ENCODE data around the gene VPS33A.

The VPS33A gene

DNA sequence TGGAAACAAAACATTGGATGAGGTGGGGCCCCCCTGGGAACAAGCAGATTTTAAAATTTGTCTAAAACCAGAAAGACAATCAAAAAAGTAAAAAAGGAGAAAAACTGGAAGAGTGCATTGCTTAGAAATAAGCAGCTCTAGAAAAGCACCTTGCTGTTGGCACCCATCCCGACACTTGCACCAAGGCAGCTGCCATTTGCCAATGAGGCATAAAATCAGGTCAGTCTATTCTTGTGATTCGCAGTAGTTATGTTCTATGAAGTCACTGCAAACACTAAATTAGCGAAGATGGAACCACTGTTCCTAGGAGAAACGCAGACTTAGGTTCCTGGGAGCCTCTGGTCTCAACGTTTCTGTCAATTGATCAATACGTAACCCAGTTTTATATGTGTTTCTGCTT is 16.2 kb downstream of the VPS33A start:
- DNase-seq = no peak

DNA sequence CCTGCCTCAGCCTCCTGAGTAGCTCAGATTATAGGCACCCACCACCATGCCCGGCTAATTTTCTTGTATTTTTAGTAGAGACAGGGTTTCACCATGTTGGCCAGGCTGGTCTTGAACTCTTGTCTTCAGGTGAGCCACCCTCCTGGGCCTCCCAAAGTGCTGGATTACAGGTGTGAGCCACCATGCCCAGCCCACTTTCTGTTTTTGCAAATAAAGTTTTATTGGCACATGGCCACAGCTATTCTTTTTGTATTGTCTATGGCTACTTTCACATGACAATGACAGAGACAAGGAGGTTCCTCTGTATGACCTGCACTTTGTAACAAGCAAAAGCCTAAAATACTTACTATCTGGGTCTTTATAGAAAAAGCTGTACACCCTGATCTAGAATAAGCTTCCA is 20.7 kb downstream of the VPS33A start:
- no peak for DNase-seq

DNA sequence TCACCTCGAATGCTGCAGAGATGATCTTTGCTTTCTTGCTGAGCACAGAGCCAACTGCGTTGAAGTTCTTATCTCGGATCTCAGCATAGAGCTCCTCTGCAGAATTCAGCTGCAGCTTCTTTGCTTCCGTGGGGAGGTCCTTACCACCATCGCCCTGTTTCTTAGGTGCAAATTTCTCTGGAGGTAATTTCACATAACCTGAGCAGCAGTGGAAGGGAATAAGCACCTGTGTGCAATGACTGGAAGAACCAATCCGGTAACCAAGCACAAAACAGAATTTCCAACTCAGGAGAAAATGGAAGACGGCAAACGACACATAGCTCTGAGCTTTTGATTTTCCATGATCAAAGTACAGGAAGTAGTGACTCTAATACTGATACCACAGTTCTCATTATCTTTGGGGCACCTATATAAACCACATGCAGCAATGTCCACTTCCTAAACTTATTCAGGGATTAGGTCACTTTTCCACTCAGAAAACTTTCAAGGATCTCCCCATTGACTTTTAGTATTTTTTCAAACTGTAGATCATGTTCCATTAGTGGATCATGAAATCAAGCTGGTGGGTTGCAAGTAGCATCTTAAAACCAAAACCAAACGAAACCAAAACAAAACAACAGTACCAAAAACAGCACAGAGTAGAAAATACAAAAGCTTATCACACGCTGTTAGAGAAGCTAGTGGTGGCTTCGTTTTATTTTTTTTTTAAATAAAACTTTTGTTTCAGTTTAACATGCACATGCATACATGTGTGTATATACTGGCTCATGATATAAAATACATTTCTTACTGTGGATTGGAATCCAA is 21.5 kb downstream of the VPS33A start:
- no peak for DNase-seq

DNA sequence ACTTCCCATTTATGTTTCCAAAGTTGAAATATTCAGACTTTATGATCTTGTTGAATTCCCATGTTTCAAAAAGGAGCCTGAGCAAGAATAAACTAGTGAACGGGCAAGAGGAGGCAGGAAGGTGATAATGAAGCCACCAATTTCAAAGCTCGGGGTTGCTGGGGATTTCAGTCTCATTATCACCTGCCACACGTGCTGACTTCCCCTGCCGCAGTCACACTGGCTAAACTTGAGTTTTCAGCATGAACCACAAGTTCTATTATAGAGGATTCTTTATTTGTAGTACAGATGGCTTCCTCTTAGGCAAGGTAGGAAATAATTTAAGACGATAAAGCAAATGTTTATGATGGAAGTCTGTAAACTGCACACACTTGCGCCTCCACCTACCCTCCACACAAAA is 22.3 kb downstream of the VPS33A start:
- DNase-seq = no peak

DNA sequence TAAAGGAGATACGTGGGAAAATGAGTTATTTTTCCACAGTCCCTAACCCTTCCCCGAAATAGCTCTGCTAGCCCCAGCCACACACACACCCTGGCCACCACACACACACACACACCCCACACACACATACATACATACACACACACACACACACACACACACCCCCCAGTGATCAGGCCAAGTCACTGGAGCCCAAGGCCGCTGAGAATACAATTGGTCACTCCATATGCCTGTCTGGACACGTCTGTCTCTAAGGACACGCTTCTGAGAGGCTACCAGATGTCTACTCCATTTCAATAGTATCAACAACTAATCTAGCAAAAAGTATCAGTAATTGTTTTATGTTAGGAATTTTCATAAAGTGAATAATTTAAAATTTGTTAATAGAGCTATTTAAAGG is 27.4 kb downstream of the VPS33A start:
- no peak for DNase-seq

DNA sequence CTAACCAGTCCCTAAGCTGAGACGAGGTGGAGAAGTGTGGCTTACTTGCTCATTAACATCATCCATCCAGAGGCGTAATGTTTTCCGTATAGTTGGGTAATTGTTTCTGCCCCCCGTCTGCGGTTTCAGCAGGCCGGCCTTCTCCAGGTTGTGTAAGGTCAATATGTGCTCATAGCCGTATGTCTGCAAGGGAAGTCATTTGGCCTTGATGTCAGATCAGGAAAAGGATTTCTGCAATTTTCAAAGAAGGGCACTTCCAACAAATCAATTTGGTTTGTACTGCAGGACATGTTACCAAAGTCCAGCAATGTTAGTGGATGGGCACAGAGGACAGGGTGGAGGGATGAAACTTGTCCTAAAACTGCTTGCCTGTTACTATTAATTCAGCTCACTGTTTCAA is 30.6 kb downstream of the VPS33A start:
- DNase-seq = no peak

DNA sequence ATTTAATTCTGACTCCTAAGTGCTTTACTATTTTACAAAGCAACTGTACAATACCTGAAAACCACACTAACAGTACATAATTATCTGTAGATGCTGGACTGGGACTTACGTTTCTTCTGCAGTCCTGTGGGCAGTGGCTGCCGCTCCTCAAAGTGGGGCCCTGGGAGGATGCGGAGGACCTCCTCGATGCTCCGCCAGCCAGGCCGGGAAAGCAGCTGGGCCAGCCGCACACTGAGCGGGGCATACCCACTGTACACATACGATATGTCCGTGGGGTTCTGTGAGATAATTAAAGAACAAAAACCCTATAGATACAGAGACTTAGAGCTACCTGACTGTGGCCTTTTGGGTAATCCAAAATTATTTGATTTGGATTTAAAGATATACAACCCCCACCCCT is 33.6 kb downstream of the VPS33A start:
- DNase-seq = no peak

DNA sequence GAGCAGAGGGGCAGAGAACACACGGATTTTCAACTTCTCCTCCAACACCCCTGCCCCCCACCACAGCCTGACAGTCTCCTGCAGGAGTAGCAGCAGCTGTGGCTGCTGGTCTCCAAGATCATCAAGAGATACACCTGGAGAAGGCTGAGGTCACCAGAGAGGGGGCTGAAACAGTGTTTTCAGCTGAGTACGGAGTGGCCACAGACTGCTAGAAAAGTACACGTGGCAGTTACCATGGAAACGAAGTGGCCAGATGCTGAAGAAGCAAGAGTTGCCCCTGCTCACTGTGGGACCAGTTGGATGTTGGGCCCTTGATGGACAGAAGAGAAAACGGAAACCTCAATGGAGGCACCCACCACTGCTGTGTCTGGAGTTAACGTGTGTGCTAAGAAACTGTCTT is 35.5 kb downstream of the VPS33A start:
- DNase-seq = no peak

DNA sequence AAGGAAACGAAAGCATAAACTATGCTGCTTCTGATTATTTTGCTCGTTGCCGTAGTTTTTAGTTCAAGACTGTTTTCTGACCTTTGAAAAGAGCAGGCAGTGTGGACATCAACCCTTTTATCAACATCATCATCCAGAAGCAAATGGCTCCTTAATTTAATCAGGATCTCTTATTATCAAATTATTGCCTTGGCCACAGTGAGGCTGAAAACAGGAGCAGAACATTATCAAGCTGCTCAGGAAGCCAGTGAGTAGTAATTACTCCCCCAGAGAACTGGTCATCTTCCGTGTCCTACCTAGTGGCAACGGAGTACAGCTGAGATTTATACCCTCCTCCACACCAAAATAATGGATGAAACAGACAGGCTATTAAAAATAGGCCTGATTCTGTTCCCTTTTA is 38.2 kb downstream of the VPS33A start:
- no peak for DNase-seq

DNA sequence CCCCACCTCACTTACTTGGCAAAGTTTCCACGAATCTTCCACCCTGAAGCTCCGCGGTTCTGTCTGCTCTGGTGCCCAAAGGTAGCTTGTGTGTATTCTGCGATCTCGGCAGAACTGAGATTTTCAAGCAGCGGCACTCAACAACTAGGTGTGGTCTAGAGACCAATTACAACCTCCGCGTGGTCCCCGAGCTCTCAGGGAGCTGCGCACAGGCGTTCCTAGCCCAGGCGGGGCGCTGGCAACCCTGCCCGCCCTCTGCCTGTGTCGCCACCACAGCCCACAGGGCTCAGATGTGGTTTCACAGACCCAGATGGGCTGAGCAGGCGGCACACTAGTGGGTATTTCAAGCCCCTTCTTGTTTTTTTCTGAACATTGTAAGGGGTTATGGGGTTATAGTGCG is 39.0 kb downstream of the VPS33A start:
- no peak for DNase-seq

DNA sequence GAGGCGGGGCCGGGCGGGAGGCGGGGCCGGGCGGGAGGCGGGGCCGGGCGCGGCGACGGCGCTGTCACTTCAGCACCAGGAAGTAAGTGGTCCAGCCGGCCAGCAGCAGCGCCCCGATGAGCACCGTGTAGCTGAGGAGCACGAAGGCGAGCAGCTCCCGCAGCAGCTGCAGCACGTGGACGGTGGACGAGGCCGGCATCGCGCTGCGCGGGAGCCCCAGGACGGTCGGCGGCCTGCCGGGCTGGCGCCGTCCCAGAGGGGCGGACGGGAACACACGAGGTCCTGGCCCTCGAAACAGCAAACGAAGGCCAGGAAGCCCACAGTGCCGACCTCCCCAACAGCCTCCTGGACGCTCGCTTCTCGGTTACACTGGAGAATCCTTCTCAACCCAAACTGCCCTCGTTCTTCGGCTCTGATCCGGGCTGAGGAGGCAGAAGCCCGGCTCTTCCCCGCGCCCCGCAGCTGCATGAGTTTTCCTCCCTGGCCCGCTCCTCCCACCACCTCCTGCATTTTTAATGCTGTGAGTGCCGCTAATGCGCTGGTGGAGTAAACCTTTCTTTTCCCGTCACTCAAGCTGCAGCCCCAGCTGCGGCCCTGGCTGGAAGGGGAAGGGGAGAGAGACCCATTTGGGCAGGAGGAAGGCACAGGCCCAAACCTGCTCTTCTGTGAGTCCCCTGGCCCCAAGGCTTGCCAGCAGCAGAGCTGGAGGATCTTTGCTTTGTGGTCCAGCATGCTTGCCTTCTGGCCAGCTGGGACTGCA is 39.7 kb downstream of the VPS33A start:
- no peak for DNase-seq

DNA sequence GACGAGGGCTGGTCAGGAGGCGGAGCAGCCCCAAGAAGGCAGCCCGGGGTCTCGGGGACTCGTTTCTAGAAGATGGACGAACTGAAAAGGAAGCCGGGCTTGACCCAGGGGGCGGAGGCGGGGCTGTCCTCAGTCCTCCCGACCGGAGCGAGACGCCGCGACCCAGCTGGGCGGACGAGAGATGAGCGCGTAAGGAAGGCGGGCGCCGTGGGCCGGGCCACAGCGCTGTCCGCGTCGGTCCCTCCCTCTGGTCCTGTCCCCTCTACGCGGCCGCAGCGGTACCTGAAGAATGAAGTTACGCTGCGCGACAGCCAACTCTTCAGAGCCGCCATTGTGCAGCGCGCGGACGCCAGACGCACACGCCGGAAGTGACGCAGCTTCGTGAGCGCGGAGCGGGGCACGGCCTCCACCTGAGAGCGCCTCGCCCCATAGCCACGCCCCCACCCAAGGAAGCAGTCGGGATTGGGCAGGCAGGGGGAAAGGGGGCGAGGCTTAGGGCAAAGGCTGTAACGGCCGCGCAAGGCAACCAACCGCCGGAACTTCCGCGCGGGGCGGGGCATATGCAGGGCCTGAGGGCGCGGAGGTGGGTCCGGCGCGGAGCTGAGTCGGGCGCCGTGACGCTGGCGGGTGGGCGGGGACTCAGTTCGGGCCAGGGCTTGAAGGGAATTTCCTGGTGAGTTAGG is 40.5 kb downstream of the VPS33A start, which contains the start of gene DIABLO:
Gene DIABLO (minus strand): TSS at position 370 of the 683 bp plus-strand sequence. CDS start 38 bp downstream, at position 332.
- peak; percentile 99 for DNase-seq

DNA sequence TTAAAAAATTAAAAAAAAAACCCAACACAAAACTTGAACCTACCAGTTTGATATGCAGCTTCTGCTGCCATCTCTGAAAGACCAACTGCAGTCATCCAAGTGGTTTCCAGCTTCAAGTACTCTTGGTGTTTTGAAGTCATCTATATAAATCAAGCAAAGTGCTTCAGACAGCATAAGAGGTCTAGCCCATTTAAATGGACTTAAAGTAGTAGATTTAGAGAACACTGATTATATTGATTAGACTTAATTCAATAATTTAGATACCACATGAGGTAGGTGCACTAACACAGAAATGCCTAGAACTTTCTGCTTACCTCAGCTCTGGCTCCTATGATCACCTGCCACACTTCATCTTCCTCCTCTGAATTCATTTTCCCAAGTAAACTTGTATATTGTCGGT is 49.8 kb downstream of the VPS33A start:
- no peak for DNase-seq

DNA sequence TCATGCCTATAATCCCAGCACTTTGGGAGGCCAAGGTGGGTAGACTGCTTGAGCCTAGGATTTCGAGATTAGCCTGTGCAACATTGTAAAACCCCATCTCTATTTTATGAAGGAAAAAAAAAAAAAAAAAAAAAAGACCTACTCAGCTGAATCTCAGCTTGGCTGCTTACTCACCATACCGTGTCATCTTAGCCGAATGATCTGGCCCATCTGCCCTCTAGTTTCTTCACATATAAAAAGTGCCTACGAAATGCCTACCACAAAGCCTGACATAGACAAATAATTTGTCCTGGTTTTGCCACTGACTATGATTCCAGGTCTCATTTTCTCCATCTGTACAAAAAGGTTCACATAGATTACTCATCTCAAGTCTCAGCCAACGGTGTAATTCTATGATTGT is 50.5 kb downstream of the VPS33A start:
- DNase-seq = no peak

DNA sequence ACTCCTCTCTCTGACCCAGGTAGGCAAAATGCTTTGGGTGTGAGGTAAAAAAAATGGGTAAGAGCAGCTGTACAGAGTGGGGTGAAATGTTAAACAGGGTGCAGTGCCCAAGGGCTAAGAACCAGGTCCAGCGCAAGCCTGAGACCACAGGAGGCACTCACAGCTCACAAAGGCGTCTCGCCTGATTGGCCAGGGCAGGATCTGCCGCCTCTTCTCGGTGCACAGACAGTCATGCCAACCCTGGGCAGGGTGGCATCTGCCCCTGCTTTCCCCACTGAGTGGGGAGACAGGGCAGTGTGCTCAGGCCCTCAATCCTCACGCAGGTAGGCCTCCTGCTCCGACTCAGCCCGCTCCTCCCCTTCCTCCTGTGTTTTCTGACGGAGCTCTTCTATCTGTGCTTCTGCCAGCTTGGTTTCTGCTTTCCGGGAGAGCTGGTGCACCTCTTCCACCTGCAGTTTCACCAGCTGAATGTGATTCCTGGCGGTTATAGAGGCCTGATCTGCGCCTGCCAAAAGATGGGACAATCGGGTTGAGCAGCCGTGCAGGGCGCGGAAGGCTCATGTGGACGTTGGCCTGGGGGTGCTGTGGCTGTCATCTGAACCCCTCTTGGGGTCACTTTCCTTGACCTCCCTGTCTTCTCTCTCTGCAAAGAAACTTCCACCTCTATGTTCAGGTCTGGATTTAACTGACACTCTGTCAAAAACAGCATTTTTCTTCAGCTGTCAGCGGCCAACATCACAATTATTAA is 58.0 kb downstream of the VPS33A start:
- DNase-seq = no peak

DNA sequence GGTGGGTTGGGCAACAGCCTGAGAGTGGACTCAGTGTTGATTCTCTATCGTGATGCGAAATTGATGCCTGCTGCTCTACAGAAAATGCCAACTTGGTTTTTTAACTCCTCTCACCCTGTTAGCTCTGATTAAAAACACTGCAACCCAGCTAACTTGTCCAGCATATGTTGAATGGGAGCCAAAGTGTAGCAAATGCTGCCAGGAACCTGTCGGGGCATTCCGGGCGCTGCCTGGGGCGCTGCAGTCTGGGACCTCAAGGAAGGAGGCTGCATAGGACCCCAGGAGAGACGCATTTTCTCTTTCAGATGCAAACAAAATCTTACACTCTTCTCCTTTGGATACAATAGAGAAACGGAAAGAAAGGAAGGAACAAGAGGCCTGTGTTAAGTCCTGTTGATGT is 58.9 kb downstream of the VPS33A start:
- no peak for DNase-seq

DNA sequence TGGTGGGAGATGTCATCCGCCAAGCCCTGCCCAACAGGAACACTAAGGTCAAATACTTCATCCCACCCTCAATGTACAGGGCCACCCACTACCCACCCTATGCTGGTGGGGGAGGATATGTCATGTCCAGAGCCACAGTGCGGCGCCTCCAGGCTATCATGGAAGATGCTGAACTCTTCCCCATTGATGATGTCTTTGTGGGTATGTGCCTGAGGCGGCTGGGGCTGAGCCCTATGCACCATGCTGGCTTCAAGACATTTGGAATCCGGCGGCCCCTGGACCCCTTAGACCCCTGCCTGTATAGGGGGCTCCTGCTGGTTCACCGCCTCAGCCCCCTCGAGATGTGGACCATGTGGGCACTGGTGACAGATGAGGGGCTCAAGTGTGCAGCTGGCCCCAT is 59.3 kb downstream of the VPS33A start:
- no peak for DNase-seq

DNA sequence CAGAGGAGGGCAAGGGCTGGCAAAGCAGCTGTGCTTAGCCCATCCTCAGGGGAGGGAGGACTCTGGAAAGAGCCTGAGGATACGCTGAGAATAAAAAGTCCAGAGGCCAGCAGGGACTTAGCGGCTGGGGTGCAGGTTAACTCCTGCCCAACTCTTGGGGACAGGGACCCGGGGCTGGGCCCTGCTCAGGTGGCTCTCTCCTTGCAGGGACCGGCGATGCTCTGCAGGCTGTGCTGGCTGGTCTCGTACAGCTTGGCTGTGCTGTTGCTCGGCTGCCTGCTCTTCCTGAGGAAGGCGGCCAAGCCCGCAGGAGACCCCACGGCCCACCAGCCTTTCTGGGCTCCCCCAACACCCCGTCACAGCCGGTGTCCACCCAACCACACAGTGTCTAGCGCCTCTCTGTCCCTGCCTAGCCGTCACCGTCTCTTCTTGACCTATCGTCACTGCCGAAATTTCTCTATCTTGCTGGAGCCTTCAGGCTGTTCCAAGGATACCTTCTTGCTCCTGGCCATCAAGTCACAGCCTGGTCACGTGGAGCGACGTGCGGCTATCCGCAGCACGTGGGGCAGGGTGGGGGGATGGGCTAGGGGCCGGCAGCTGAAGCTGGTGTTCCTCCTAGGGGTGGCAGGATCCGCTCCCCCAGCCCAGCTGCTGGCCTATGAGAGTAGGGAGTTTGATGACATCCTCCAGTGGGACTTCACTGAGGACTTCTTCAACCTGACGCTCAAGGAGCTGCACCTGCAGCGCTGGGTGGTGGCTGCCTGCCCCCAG is 60.0 kb downstream of the VPS33A start:
- DNase-seq = no peak

DNA sequence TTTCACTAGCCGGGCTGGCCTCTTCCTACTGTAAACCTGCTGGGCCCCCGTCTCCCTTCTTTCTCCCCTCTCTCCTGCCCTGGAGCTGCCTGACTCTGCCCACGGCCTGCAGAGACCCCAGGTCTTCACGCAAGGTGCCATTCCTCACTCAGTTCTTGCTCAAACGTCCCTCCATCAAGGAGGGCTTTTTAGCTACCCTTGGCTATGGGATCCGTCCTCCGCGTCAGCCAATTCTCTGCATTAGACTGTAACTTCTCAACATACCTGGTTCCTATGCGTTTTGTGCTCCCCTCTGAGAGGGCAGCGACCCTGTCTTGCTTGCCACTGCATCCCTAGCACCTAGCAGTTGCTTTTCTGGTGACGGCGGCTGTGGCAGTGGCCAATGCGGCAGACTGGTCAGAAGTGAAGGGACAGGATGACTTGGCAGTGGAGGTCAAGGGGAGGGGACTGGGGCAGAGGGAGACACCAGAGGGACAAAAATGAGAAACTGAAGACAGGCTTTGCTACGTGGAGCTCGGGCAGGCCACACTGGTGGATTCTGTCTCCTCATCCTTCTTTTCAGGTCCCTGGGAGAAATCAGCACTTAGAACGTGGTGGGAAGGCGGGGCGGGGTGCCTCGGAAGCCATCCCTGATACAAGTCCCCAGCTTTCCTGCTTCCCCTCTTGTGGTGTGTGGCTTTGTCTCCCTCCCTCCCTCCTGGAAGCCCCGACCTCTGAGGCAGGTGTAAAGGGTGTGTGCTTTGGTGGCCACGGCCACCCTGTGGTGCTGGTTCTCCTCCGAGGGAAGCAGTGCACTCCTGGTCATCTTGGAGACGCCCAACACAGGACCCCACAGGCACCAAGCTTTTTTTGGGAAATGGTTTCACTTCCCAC is 61.0 kb downstream of the VPS33A start:
- no peak for DNase-seq

DNA sequence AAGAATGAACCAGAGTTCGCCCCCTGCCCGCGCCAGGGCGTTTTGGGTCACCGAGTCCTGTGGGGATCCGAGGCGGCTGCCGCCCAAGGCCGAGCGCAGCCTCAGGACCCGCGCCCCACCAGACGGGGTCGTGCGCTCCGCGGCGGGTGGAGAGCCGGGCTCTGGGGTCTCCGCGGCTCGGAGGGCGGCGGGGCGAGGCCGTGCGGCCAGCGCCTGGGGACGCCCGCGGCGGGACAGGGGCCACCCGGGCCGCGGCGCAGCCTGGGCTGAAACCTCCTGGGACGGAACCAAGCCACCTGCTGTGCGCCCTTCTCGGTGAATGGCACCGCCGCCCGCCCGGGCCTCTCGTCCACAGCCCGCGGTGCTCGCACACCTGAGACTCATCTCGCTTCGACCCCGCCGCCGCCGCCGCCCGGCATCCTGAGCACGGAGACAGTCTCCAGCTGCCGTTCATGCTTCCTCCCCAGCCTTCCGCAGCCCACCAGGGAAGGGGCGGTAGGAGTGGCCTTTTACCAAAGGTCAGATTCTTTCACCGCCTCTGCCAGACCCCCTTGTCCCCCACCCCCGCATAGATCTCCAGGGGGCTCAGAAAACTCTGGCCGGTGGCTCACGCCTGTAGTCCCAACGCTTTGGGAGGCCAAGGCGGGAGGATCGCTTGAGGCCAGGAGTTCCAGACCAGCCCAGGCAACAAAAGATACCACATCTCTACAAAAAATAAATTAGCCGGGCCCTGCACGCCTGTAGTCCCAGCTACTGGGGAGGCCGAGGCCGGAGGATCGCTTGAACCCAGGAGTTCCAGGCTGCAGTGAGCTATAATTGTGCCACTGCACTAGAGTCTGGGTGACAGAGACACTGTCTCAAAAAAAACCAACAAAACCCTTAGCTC is 61.9 kb downstream of the VPS33A start:
- no peak for DNase-seq
